Kidney (tissue), 14 donors: ENCODE measurements around the gene SDK1. TPM values are rescaled to one million over a fixed set of nuclear protein-coding genes. Genes with fewer than 3 reads are reported as not detected.

Experiments
- DNase-seq, 5 donors: peaks; one replicate each; pipeline ENCODE4 v3.0.0-alpha.2; 2013 to 2020
- FAIRE-seq: peaks from 2 replicates; lab custom pipeline; 2012; peaks lifted over from hg19 to GRCh38; lab: Jason Lieb, UNC
- H3K27ac ChIP-seq, 2 donors: one replicate each; pipeline ENCODE4 v1.7.0; 2013; ENCODE audit warnings: low read depth in 2 of 2, low read length in 2 of 2, inconsistent platforms in 1 of 2
- H3K27me3 ChIP-seq: one replicate; pipeline ENCODE4 v1.7.1; 2013; ENCODE audit warnings: low read length, inconsistent platforms; ENCODE audit not compliant: control insufficient read depth, insufficient read depth
- H3K36me3 ChIP-seq, 3 donors: one replicate each; pipeline versions ENCODE4 v1.7.0 to v1.7.1; 2013; ENCODE audit warnings: low read length in 3 of 3, control low read depth in 1 of 3, inconsistent platforms in 1 of 3; ENCODE audit not compliant: insufficient read depth in 3 of 3, control insufficient read depth in 2 of 3
- H3K4me1 ChIP-seq, 3 donors: one replicate each; pipeline versions ENCODE4 v1.7.0 to v1.7.1; 2013; ENCODE audit warnings: low read length in 3 of 3, inconsistent platforms in 1 of 3, low read depth in 1 of 3; ENCODE audit not compliant: control insufficient read depth in 2 of 3, insufficient read depth in 2 of 3
- H3K4me3 ChIP-seq, 3 donors: one replicate each; pipeline versions ENCODE4 v1.7.0 to v1.8.1; 2013; ENCODE audit warnings: low read length in 3 of 3, control low read depth in 1 of 3, inconsistent platforms in 1 of 3
- H3K9ac ChIP-seq, 3 donors: one replicate each; pipeline versions ENCODE4 v1.7.0 to v1.7.1; 2013; ENCODE audit warnings: low read length in 3 of 3, control low read depth in 1 of 3, inconsistent platforms in 1 of 3
- H3K9me3 ChIP-seq, 3 donors: one replicate each; pipeline versions ENCODE4 v1.7.0 to v1.7.1; 2013; ENCODE audit warnings: low read length in 3 of 3, control low read depth in 1 of 3, inconsistent platforms in 1 of 3; ENCODE audit not compliant: control insufficient read depth in 2 of 3, insufficient read depth in 1 of 3
- intact Hi-C: fragments of 100-400 bp; cut with DNase I; formaldehyde crosslinking; loops from one replicate; pipeline ENCODE4 v1.11.1; 2022
- polyA plus RNA-seq: library from polyadenylated mRNA; stranded (reverse); fragments of 350-450 nt; fragmentation: Illumina TruSeq; extraction: RNeasy Lipid Tissue Mini Kit (QIAGEN cat#74804); gene quantifications from one replicate; pipeline ENCODE4 v1.2.3, GENCODE V29; 2014; ENCODE audit warnings: low read depth, low replicate concordance; ENCODE audit not compliant: insufficient read depth
- total RNA-seq: library from RNA; stranded (reverse); fragmentation: NEBNext Ultra II Directional; extraction: Animal tissue kit (Norgen Biotek cat#: 25700); gene quantifications from one replicate; pipeline ENCODE4 v1.2.1, GENCODE V29; 2021
- TF ChIP-seq, protein P1 (sequence below): IDR thresholded peaks from 3 replicates; pipeline ENCODE4 v1.5.1; 2012; ENCODE audit warnings: mild to moderate bottlenecking, moderate library complexity, borderline replicate concordance; ENCODE audit not compliant: insufficient read depth; ENCODE audit errors: extremely low read depth
- donor health status: control.
- donor health status: control.
- donor health status: control.
- donor health status: control.
- donor health status: control.
- donor health status: DM: yes; HTN: yes; CAD: no.
- donor health status: Normal renal cell carcinoma (clear cell type).

The SDK1 gene
- total and polyA plus RNA-seq, 2 donors from 2014 or later: 2.0 to 38.3 TPM

DNA sequence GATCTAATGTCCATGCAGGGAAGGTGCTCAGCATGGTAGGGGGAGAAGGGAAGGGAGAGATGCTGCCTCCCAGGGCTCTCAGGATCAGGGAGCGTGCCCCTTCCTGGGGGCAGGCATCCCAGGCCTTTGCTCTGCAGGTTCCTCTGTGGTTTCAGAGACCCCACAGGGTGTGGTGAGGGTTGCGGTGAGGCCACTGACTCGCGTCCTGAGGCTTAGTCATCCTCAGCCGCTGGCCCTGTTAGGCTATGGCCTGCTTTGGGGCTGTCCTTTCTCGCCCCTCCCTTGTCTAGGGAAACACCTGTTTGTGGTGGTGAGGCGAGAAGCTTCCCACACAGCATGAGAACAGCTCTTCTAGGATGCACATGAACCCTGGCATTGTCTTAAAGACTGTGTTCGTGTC lies 822.8 kb downstream of the SDK1 start:
- no peak for FAIRE-seq

DNA sequence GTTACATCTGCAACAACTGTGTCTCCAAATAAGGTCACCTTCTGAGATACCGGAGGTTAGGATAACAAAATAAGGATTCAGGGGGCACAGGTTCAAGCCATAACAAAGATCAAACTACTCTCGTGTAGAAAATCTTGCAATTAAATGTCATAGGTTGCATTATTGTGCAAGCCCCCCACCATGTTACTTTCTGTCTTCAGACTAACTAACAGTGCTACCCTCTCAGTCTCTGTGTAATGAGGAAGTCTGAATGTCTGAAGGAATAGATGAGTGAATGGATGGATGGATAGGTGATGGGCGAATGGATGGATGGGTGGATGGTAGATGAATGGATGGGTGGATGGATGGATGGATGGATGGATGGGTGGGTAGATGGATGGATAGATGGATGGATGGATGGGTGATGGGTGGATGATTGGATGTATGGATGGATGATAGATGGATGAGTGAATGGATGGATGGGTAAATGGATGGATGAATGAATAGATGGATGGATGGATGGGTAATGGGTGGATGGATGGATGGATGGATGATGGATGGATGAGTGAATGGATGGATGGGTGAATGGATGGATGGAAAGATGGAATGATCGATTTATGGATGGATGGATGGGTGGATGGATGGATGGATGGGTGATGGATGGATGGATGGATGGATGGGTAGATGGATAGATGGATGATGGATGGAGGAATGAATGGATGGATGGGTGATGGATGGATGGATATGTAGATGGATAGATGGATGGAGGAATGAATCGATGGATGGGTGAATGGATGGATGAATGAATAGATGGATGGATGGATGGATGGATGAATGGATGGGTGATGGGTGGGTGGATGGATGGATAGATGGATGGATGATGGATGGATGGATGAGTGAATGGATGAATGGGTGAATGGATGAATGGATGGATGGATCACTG lies 823.8 kb downstream of the SDK1 start:
- FAIRE-seq (no peak), DNase-seq (no peak)
- intact Hi-C loops: no loop called here
- Histone ChIP-seq H3K9ac (no peak overlapping the region), H3K27ac (no peak overlapping the region), H3K36me3 (no peaks in the 10 kb centered on the region), H3K27me3 (no peaks in the 10 kb centered on the region), H3K4me3 (no peak overlapping the region), H3K4me1 (no peaks in the 10 kb centered on the region), H3K9me3 (peaks cover 0 to 10% (median 0%) of the 10 kb centered on the region in 3 donors)
- TF ChIP-seq, protein P1, sequence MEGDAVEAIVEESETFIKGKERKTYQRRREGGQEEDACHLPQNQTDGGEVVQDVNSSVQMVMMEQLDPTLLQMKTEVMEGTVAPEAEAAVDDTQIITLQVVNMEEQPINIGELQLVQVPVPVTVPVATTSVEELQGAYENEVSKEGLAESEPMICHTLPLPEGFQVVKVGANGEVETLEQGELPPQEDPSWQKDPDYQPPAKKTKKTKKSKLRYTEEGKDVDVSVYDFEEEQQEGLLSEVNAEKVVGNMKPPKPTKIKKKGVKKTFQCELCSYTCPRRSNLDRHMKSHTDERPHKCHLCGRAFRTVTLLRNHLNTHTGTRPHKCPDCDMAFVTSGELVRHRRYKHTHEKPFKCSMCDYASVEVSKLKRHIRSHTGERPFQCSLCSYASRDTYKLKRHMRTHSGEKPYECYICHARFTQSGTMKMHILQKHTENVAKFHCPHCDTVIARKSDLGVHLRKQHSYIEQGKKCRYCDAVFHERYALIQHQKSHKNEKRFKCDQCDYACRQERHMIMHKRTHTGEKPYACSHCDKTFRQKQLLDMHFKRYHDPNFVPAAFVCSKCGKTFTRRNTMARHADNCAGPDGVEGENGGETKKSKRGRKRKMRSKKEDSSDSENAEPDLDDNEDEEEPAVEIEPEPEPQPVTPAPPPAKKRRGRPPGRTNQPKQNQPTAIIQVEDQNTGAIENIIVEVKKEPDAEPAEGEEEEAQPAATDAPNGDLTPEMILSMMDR: no peak

More for the DNA sequence above, 822.8 kb downstream of the SDK1 start:
- H3K27me3 ChIP-seq: no peaks in the 10 kb centered on the region
- no peaks in the 10 kb centered on the region for H3K36me3 ChIP-seq
- peaks cover 0 to 14% (median 0%) of the 10 kb centered on the region in 3 donors for H3K9me3 ChIP-seq
- H3K4me3 ChIP-seq: no peak overlapping the region
- no peak overlapping the region for H3K9ac ChIP-seq
- H3K4me1 ChIP-seq: no peaks in the 10 kb centered on the region
- H3K27ac ChIP-seq: no peak overlapping the region
- TF ChIP-seq, protein P1: no peak
- intact Hi-C loops: no loop called here
- no peak for DNase-seq

DNA sequence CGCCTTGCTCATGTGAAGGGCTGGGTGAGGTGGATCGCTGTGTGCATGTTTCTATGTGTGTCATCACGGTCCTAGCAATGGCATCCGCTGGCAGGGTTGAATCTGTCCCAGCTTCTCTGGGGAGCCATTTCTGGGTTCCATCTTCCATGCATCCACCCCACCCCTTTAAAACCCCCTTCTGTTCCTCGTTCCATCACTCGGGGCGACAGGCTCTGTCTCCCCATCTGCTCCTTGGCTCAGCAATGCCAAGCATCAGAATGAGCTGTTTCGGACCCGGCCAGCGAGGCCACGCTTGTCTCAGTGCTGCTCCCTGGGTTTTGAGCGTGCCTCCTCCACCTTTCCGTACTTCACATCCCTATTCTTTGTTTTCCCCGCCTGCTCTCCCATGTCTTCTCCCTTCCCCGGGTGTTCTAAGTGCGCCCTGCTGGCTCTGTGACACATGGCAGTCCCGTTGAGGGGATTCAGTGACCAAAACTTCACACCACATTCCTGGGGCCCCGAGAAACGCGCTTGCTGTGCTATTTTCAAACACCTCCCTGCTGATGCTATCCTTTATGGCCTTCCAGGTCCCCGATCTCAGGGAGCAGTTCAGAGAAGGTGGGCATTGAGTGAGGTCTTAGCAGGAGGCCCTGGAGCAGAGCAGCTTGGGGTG lies 827.0 kb downstream of the SDK1 start:
- no peak for FAIRE-seq
- no peak overlapping the region for H3K9ac ChIP-seq
- H3K4me3 ChIP-seq: no peak overlapping the region
- no peaks in the 10 kb centered on the region for H3K4me1 ChIP-seq
- H3K27me3 ChIP-seq: no peaks in the 10 kb centered on the region
- H3K27ac ChIP-seq: no peak overlapping the region
- intact Hi-C loops: no loop called here
- no peaks in the 10 kb centered on the region for H3K36me3 ChIP-seq
- TF ChIP-seq, protein P1: no peak
- H3K9me3 ChIP-seq: no peaks in the 10 kb centered on the region
- DNase-seq: no peak
